ENCODE data around the gene EPB41L3.

The EPB41L3 gene

DNA sequence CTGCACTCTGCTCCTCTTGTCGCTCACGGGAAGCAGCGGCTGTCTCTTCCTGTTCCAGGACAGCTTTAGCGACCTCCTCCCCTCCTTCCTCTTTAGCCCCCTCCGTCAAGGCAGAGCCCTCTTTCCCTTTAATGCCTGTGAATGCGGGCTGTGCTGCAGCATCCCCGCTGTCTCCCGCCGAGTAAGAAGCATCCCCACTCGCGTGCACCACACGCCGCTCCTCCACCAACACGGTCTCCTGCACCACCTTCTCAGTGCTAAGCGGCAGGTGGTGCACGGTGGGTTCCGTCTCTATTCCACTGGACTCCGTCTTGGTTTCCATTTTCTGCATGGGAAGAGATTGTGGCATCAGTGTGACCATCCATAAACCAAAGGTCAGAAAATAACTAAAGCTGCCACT, 146.7 kb downstream of the EPB41L3 start:
- Histone ChIP-seq H3K9ac (ENCODE audit: low read depth in 1 of 2, low read length in 2 of 2) (no peak overlapping the region), H3K27me3 (ENCODE audit: control insufficient read depth in 1 of 2, insufficient read depth in 2 of 2, low read length in 2 of 2) (no peaks in the 10 kb centered on the region), H3K4me3 (ENCODE audit: low read depth in 1 of 2, low read length in 2 of 2) (no peak overlapping the region), H3K27ac (ENCODE audit: low read depth, low read length) (no peak overlapping the region), H3K9me3 (ENCODE audit: control insufficient read depth in 1 of 2, low read length in 2 of 2) (no peaks in the 10 kb centered on the region), H3K36me3 (ENCODE audit: control insufficient read depth in 1 of 2, insufficient read depth in 2 of 2, low read length in 2 of 2) (peaks cover 18 to 41% of the 10 kb centered on the region in 2 donors), H3K4me1 (ENCODE audit: control insufficient read depth in 1 of 2, insufficient read depth in 2 of 2, low read length in 2 of 2) (no peaks in the 10 kb centered on the region)

DNA sequence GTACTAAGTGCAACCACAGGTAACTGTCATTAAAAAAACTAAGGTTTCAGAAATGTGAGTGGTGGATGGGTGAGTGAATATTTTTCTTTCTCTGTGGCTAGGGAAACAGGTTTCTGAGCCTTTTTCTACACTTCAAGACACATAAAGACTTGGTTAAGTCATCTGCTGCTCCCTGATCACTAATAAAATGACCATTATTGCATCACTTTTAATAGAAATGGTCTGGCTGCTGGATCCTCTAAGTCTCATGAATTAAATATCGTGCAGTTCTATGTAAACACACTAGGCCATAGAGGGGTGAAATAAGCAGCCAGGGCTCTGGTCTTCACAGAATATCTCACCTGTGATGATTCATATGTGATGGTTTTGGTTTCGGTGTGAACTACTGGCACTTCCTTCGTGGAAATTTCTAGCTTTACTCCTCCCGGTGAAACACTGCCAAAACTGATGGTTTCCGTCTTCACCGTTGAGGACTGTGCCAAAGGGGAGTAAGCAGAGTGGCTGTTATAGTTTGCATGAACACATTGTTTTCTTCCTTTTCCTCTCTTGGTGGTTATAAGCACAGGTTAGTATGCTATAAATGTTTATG, 147.8 kb downstream of the EPB41L3 start:
- H3K36me3 ChIP-seq (ENCODE audit: control insufficient read depth in 1 of 2, insufficient read depth in 2 of 2, low read length in 2 of 2) = peaks cover 18 to 41% of the 10 kb centered on the region in 2 donors

DNA sequence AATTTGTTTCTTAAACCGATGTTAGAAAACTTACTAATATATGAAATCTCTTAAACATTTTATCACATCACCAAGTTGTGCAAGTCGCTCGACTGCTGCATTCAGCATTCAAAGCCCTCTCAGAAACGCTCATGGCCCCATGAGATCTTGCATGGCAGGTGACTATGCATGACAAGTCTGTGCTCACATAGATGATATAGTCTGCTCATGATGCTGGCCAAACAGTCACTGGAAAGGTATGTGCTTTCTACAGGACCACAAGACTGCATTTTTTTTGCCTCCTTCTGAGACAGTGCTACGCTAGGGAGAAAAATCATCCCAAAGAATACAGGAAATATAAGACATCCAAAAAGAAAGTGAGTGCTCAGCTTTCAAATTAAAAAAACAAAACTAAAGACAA, 150.0 kb downstream of the EPB41L3 start:
- H3K27ac ChIP-seq (ENCODE audit: low read depth, low read length) = no peak overlapping the region
- H3K9me3 ChIP-seq (ENCODE audit: control insufficient read depth in 1 of 2, low read length in 2 of 2) = no peaks in the 10 kb centered on the region
- peaks cover 19 to 43% of the 10 kb centered on the region in 2 donors for H3K36me3 ChIP-seq (ENCODE audit: control insufficient read depth in 1 of 2, insufficient read depth in 2 of 2, low read length in 2 of 2)
- H3K27me3 ChIP-seq (ENCODE audit: control insufficient read depth in 1 of 2, insufficient read depth in 2 of 2, low read length in 2 of 2) = no peaks in the 10 kb centered on the region
- no peaks in the 10 kb centered on the region for H3K4me1 ChIP-seq (ENCODE audit: control insufficient read depth in 1 of 2, insufficient read depth in 2 of 2, low read length in 2 of 2)
- H3K9ac ChIP-seq (ENCODE audit: low read depth in 1 of 2, low read length in 2 of 2) = no peak overlapping the region
- no peak overlapping the region for H3K4me3 ChIP-seq (ENCODE audit: low read depth in 1 of 2, low read length in 2 of 2)

More for the DNA sequence above, 147.8 kb downstream of the EPB41L3 start:
- Histone ChIP-seq H3K27ac (ENCODE audit: low read depth, low read length) (no peak overlapping the region), H3K4me3 (ENCODE audit: low read depth in 1 of 2, low read length in 2 of 2) (no peak overlapping the region), H3K27me3 (ENCODE audit: control insufficient read depth in 1 of 2, insufficient read depth in 2 of 2, low read length in 2 of 2) (no peaks in the 10 kb centered on the region), H3K9ac (ENCODE audit: low read depth in 1 of 2, low read length in 2 of 2) (no peak overlapping the region), H3K9me3 (ENCODE audit: control insufficient read depth in 1 of 2, low read length in 2 of 2) (no peaks in the 10 kb centered on the region), H3K4me1 (ENCODE audit: control insufficient read depth in 1 of 2, insufficient read depth in 2 of 2, low read length in 2 of 2) (no peaks in the 10 kb centered on the region)

DNA sequence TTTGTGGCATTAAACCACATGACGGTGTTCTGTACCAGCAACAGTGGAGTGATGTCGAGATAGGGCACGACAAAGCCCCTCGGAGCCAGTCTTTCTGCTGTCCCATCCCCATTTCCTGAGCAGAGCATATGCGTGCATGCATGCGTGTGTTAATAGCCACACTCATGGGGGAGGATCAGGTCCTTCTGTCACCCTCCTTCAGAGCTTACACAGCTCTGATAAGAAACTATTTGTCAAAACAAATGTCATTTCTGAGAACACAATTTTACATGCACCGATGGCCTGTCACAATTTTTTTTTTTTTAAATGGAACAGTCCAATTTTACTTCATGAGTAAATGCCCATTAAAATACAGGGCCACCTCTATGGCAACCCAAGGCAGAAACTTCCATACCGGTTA, 152.4 kb downstream of the EPB41L3 start:
- H3K9me3 ChIP-seq (ENCODE audit: control insufficient read depth in 1 of 2, low read length in 2 of 2) = no peaks in the 10 kb centered on the region
- no peak overlapping the region for H3K9ac ChIP-seq (ENCODE audit: low read depth in 1 of 2, low read length in 2 of 2)
- H3K27me3 ChIP-seq (ENCODE audit: control insufficient read depth in 1 of 2, insufficient read depth in 2 of 2, low read length in 2 of 2) = no peaks in the 10 kb centered on the region
- H3K36me3 ChIP-seq (ENCODE audit: control insufficient read depth in 1 of 2, insufficient read depth in 2 of 2, low read length in 2 of 2) = peaks cover 14 to 26% of the 10 kb centered on the region in 2 donors
- no peak overlapping the region for H3K4me3 ChIP-seq (ENCODE audit: low read depth in 1 of 2, low read length in 2 of 2)
- no peaks in the 10 kb centered on the region for H3K4me1 ChIP-seq (ENCODE audit: control insufficient read depth in 1 of 2, insufficient read depth in 2 of 2, low read length in 2 of 2)
- no peak overlapping the region for H3K27ac ChIP-seq (ENCODE audit: low read depth, low read length)

DNA sequence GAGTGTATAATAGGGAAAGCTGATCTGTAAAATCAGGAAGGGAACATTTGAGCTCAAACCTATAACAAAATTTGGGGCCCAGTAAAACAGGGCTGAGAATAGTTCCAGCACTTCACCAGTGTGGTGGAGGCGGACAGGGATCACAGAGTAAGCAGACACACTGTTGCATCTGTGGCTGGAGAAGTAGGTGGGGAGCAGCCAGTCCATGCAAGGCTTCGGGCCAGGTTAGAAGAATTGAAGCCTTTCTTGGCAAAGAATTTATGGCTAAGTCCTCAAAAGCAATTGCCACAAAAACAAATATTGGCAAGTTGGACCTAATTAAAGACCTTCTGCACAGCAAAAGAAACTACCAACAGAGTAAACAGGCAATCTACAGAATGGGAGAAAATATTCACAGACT, 154.4 kb downstream of the EPB41L3 start:
- H3K9ac ChIP-seq (ENCODE audit: low read depth in 1 of 2, low read length in 2 of 2) = no peak overlapping the region
- H3K4me1 ChIP-seq (ENCODE audit: control insufficient read depth in 1 of 2, insufficient read depth in 2 of 2, low read length in 2 of 2) = no peaks in the 10 kb centered on the region

DNA sequence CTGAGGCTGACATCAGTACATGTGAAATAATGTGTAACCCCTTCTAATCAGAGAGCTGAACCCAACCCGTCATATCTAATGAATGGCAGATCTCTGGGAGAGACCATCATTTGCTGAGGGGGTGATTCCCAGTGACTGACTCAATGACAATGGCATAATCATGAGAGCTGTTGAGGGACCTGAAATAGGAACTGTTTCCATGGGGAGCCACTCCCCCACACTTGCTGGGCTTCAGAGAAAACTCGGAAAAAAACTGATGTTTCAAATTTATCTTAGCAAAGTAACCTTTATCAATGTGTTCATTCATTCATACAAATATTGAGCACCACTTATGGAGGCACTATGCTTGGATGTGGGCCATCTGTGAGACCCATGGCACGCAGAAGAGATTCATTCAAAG, 154.9 kb downstream of the EPB41L3 start:
- no peaks in the 10 kb centered on the region for H3K27me3 ChIP-seq (ENCODE audit: control insufficient read depth in 1 of 2, insufficient read depth in 2 of 2, low read length in 2 of 2)
- no peak overlapping the region for H3K4me3 ChIP-seq (ENCODE audit: low read depth in 1 of 2, low read length in 2 of 2)
- peaks cover 3 to 9% of the 10 kb centered on the region in 2 donors for H3K36me3 ChIP-seq (ENCODE audit: control insufficient read depth in 1 of 2, insufficient read depth in 2 of 2, low read length in 2 of 2)
- H3K9me3 ChIP-seq (ENCODE audit: control insufficient read depth in 1 of 2, low read length in 2 of 2) = no peaks in the 10 kb centered on the region
- no peaks in the 10 kb centered on the region for H3K4me1 ChIP-seq (ENCODE audit: control insufficient read depth in 1 of 2, insufficient read depth in 2 of 2, low read length in 2 of 2)
- H3K27ac ChIP-seq (ENCODE audit: low read depth, low read length) = no peak overlapping the region
- no peak overlapping the region for H3K9ac ChIP-seq (ENCODE audit: low read depth in 1 of 2, low read length in 2 of 2)

More for the DNA sequence above, 154.4 kb downstream of the EPB41L3 start:
- H3K27ac ChIP-seq (ENCODE audit: low read depth, low read length) = no peak overlapping the region
- no peaks in the 10 kb centered on the region for H3K9me3 ChIP-seq (ENCODE audit: control insufficient read depth in 1 of 2, low read length in 2 of 2)
- H3K36me3 ChIP-seq (ENCODE audit: control insufficient read depth in 1 of 2, insufficient read depth in 2 of 2, low read length in 2 of 2) = peaks cover 3 to 11% of the 10 kb centered on the region in 2 donors
- no peaks in the 10 kb centered on the region for H3K27me3 ChIP-seq (ENCODE audit: control insufficient read depth in 1 of 2, insufficient read depth in 2 of 2, low read length in 2 of 2)
- no peak overlapping the region for H3K4me3 ChIP-seq (ENCODE audit: low read depth in 1 of 2, low read length in 2 of 2)

DNA sequence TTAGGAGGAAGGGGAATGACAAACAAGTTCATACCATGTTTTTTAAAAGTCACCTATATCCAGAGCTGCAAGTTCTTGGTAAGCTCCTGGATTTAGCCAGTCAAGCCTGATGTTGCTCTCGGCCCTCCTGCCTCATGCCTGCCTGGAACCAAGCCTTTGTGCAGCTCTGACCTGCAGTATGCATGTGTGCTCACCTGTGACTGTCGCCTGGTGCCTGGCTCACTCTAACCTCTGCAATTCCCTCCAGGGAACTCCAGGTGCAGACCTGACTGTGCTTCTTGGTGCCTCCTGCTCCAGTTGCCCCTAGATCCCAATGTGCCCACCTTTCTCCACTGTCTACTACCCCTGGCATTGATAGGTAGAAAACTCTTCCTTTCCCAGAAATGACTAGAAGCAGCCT, 163.2 kb downstream of the EPB41L3 start:
- Histone ChIP-seq H3K36me3 (ENCODE audit: control insufficient read depth in 1 of 2, insufficient read depth in 2 of 2, low read length in 2 of 2) (no peaks in the 10 kb centered on the region), H3K27me3 (ENCODE audit: control insufficient read depth in 1 of 2, insufficient read depth in 2 of 2, low read length in 2 of 2) (no peaks in the 10 kb centered on the region), H3K9ac (ENCODE audit: low read depth in 1 of 2, low read length in 2 of 2) (no peak overlapping the region), H3K4me1 (ENCODE audit: control insufficient read depth in 1 of 2, insufficient read depth in 2 of 2, low read length in 2 of 2) (no peaks in the 10 kb centered on the region), H3K27ac (ENCODE audit: low read depth, low read length) (no peak overlapping the region), H3K4me3 (ENCODE audit: low read depth in 1 of 2, low read length in 2 of 2) (no peak overlapping the region), H3K9me3 (ENCODE audit: control insufficient read depth in 1 of 2, low read length in 2 of 2) (no peaks in the 10 kb centered on the region)

DNA sequence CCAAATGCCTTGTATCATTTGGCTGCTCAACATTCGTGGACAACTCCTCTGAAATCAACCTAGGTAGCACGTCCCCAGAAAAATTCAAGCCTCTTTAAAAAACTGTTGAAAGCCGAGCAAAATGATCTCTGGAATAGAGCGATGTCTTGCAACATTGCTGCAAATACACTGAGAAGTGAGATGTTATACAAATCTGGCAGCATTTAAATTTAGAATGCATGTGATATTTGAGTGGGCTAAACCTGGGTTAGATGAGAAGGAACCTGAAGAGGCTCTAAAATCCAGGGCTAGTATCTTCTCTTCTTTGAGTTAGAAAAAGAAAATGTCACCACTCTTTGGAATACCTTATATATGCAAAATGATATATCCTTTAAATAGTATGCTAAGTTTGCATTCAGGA, 166.8 kb downstream of the EPB41L3 start:
- H3K27me3 ChIP-seq (ENCODE audit: control insufficient read depth in 1 of 2, insufficient read depth in 2 of 2, low read length in 2 of 2) = no peaks in the 10 kb centered on the region
- H3K27ac ChIP-seq (ENCODE audit: low read depth, low read length) = no peak overlapping the region
- H3K36me3 ChIP-seq (ENCODE audit: control insufficient read depth in 1 of 2, insufficient read depth in 2 of 2, low read length in 2 of 2) = no peaks in the 10 kb centered on the region
- H3K4me1 ChIP-seq (ENCODE audit: control insufficient read depth in 1 of 2, insufficient read depth in 2 of 2, low read length in 2 of 2) = no peaks in the 10 kb centered on the region
- H3K9me3 ChIP-seq (ENCODE audit: control insufficient read depth in 1 of 2, low read length in 2 of 2) = no peaks in the 10 kb centered on the region
- no peak overlapping the region for H3K9ac ChIP-seq (ENCODE audit: low read depth in 1 of 2, low read length in 2 of 2)
- H3K4me3 ChIP-seq (ENCODE audit: low read depth in 1 of 2, low read length in 2 of 2) = no peak overlapping the region

DNA sequence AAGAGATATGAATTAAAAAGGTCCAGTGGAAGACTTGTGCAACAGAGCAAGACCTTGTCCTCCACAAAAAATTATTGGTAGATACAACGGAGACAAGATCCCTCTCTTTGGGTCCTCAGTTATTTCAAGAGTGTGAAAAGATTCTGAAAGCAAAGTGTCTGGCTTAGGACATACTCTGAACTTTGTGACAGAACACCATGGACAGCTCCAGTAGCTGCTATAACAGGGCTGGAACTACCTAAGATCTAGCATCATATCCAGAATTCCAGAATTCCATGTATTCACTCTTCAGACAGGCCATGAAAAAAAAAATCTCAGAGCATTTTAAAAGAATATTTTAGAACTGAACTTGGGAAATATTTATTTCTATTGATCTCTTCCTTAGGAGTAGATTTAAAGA, 173.5 kb downstream of the EPB41L3 start:
- no peak overlapping the region for H3K4me3 ChIP-seq (ENCODE audit: low read depth in 1 of 2, low read length in 2 of 2)
- no peaks in the 10 kb centered on the region for H3K9me3 ChIP-seq (ENCODE audit: control insufficient read depth in 1 of 2, low read length in 2 of 2)
- H3K9ac ChIP-seq (ENCODE audit: low read depth in 1 of 2, low read length in 2 of 2) = no peak overlapping the region
- no peaks in the 10 kb centered on the region for H3K4me1 ChIP-seq (ENCODE audit: control insufficient read depth in 1 of 2, insufficient read depth in 2 of 2, low read length in 2 of 2)
- no peak overlapping the region for H3K27ac ChIP-seq (ENCODE audit: low read depth, low read length)
- H3K27me3 ChIP-seq (ENCODE audit: control insufficient read depth in 1 of 2, insufficient read depth in 2 of 2, low read length in 2 of 2) = no peaks in the 10 kb centered on the region
- no peaks in the 10 kb centered on the region for H3K36me3 ChIP-seq (ENCODE audit: control insufficient read depth in 1 of 2, insufficient read depth in 2 of 2, low read length in 2 of 2)

DNA sequence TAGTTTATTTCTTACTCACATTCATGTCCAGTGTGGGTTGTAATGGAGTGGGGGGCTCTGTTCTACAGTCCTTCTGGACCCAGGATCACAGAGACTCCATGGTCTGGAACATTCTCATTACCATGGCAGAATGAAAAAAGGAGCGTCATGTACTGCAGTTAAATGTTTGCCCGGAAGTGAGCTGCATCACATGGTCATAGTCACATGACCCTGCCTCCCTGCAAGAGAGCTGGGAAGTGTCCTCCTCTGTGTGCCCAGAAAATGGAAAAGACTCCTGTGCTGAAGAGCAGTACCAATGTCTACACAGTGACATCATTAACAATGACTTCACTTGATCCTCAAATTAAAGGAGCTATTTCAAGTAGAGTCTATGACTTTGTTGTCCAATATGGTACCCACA, 174.3 kb downstream of the EPB41L3 start:
- Histone ChIP-seq H3K27ac (ENCODE audit: low read depth, low read length) (no peak overlapping the region), H3K4me3 (ENCODE audit: low read depth in 1 of 2, low read length in 2 of 2) (no peak overlapping the region), H3K4me1 (ENCODE audit: control insufficient read depth in 1 of 2, insufficient read depth in 2 of 2, low read length in 2 of 2) (no peaks in the 10 kb centered on the region), H3K9me3 (ENCODE audit: control insufficient read depth in 1 of 2, low read length in 2 of 2) (no peaks in the 10 kb centered on the region), H3K36me3 (ENCODE audit: control insufficient read depth in 1 of 2, insufficient read depth in 2 of 2, low read length in 2 of 2) (no peaks in the 10 kb centered on the region), H3K9ac (ENCODE audit: low read depth in 1 of 2, low read length in 2 of 2) (no peak overlapping the region), H3K27me3 (ENCODE audit: control insufficient read depth in 1 of 2, insufficient read depth in 2 of 2, low read length in 2 of 2) (no peaks in the 10 kb centered on the region)

DNA sequence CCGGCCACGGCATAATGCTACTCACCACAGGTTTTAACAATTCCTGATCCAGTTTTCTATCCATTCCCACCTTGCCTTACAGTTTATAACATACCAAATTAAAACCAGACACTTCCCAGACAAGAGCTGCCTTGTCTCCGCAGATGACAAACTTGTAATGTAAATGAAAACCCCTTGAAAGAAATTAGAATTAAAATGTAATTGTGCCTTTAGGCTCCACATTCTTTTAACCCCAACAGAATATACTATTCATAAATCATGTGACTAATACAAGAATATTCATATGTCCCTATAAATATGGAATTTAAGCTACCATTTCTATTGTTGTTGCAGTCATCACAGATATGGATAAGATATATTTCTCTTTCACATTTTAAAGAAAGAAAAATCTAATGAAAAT, 178.4 kb downstream of the EPB41L3 start:
- Histone ChIP-seq H3K4me1 (ENCODE audit: control insufficient read depth in 1 of 2, insufficient read depth in 2 of 2, low read length in 2 of 2) (no peaks in the 10 kb centered on the region), H3K27me3 (ENCODE audit: control insufficient read depth in 1 of 2, insufficient read depth in 2 of 2, low read length in 2 of 2) (no peaks in the 10 kb centered on the region), H3K9me3 (ENCODE audit: control insufficient read depth in 1 of 2, low read length in 2 of 2) (no peaks in the 10 kb centered on the region), H3K4me3 (ENCODE audit: low read depth in 1 of 2, low read length in 2 of 2) (no peak overlapping the region), H3K36me3 (ENCODE audit: control insufficient read depth in 1 of 2, insufficient read depth in 2 of 2, low read length in 2 of 2) (no peaks in the 10 kb centered on the region), H3K27ac (ENCODE audit: low read depth, low read length) (no peak overlapping the region), H3K9ac (ENCODE audit: low read depth in 1 of 2, low read length in 2 of 2) (no peak overlapping the region)

Measured in duodenal mucosa (tissue), 2 donors.